H9 (cell line): ENCODE measurements around the gene TADA3. TPM values are rescaled to one million over a fixed set of nuclear protein-coding genes. Genes with fewer than 3 reads are reported as not detected.

Experiments
- DNase-seq: peaks from one replicate; pipeline ENCODE4 v3.0.0-alpha.2; 2017
- H2AFZ ChIP-seq: one replicate; pipeline ENCODE4 v1.6.1; 2013; ENCODE audit warnings: mild to moderate bottlenecking, low read length, control low read depth, moderate library complexity
- H2AK5ac ChIP-seq: 2 replicates; pipeline ENCODE4 v1.6.1; 2013; ENCODE audit warnings: low read length, control low read depth, mixed read lengths; ENCODE audit not compliant: insufficient read length
- H2BK120ac ChIP-seq: one replicate; pipeline ENCODE4 v1.6.1; 2013; ENCODE audit warnings: low read depth, mild to moderate bottlenecking, low read length, control low read depth, inconsistent platforms; ENCODE audit not compliant: poor library complexity, severe bottlenecking
- H2BK12ac ChIP-seq: 2 replicates; pipeline ENCODE4 v1.6.1; 2013; ENCODE audit warnings: low read length, control low read depth, mixed read lengths, low read depth; ENCODE audit not compliant: insufficient read length
- H2BK15ac ChIP-seq: 2 replicates; pipeline ENCODE4 v1.6.1; 2013; ENCODE audit warnings: low read depth, low read length, control low read depth
- H2BK20ac ChIP-seq: one replicate; pipeline ENCODE4 v1.6.1; 2013; ENCODE audit warnings: low read depth, mild to moderate bottlenecking, low read length, control low read depth, inconsistent platforms; ENCODE audit not compliant: poor library complexity, severe bottlenecking
- H2BK5ac ChIP-seq: 2 replicates; pipeline ENCODE4 v1.6.1; 2013; ENCODE audit warnings: low read length, control low read depth, mixed read lengths; ENCODE audit not compliant: insufficient read length
- H3K14ac ChIP-seq: 2 replicates; pipeline ENCODE4 v1.6.1; 2013; ENCODE audit warnings: low read length, control low read depth; ENCODE audit not compliant: insufficient read depth
- H3K18ac ChIP-seq: 2 replicates; pipeline ENCODE4 v1.6.1; 2013; ENCODE audit warnings: low read depth, mild to moderate bottlenecking, mixed read lengths, low read length, control low read depth; ENCODE audit not compliant: insufficient read length
- H3K23ac ChIP-seq: 2 replicates; pipeline ENCODE4 v1.6.1; 2013; ENCODE audit warnings: low read length, control low read depth, mixed read lengths, low read depth; ENCODE audit not compliant: insufficient read length
- H3K23me2 ChIP-seq: 2 replicates; pipeline ENCODE4 v1.6.1; 2013; ENCODE audit warnings: low read depth, mild to moderate bottlenecking, mixed read lengths, low read length, control low read depth; ENCODE audit not compliant: insufficient read length, poor library complexity, severe bottlenecking
- H3K27ac ChIP-seq: 2 replicates; pipeline ENCODE4 v1.5.1; 2013; ENCODE audit warnings: low read length, control low read depth, mixed read lengths, low read depth; ENCODE audit not compliant: insufficient read length
- H3K27me3 ChIP-seq: 2 replicates; pipeline ENCODE4 v1.6.1; 2013; ENCODE audit warnings: low read length, control low read depth, inconsistent platforms; ENCODE audit not compliant: insufficient read depth
- H3K4ac ChIP-seq: 2 replicates; pipeline ENCODE4 v1.6.1; 2013; ENCODE audit warnings: low read depth, mild to moderate bottlenecking, control low read depth, inconsistent platforms, low read length, moderate library complexity
- H3K4me1 ChIP-seq: 2 replicates; pipeline ENCODE4 v1.6.1; 2013; ENCODE audit warnings: low read length, control low read depth, inconsistent platforms; ENCODE audit not compliant: insufficient read depth
- H3K4me2 ChIP-seq: 2 replicates; pipeline ENCODE4 v1.6.1; 2013; ENCODE audit warnings: low read length, control low read depth, mixed read lengths; ENCODE audit not compliant: insufficient read length, insufficient read depth
- H3K56ac ChIP-seq: 2 replicates; pipeline ENCODE4 v1.6.1; 2013; ENCODE audit warnings: low read depth, mild to moderate bottlenecking, mixed read lengths, low read length, control low read depth; ENCODE audit not compliant: insufficient read length
- H3K79me1 ChIP-seq: 2 replicates; pipeline ENCODE4 v1.6.1; 2013; ENCODE audit warnings: low read depth, mild to moderate bottlenecking, moderate library complexity, low read length, control low read depth, inconsistent platforms; ENCODE audit not compliant: insufficient read depth, poor library complexity, severe bottlenecking
- H3K79me2 ChIP-seq: 2 replicates; pipeline ENCODE4 v1.6.1; 2013; ENCODE audit warnings: low read length, control low read depth, inconsistent platforms; ENCODE audit not compliant: insufficient read depth
- H3K9ac ChIP-seq: 2 replicates; pipeline ENCODE4 v1.6.1; 2013; ENCODE audit warnings: low read length, control low read depth, mixed read lengths; ENCODE audit not compliant: insufficient read length; ENCODE audit errors: extremely low read depth
- H3K9me3 ChIP-seq: one replicate; pipeline ENCODE4 v1.6.1; 2013; ENCODE audit warnings: low read depth, low read length, inconsistent platforms; ENCODE audit not compliant: control insufficient read depth
- H3T11ph ChIP-seq: one replicate; pipeline ENCODE4 v1.6.1; 2013; ENCODE audit warnings: mild to moderate bottlenecking, low read length, control low read depth, inconsistent platforms
- H4K20me1 ChIP-seq: one replicate; pipeline ENCODE4 v1.6.1; 2013; ENCODE audit not compliant: control insufficient read depth, insufficient read length, insufficient read depth
- H4K5ac ChIP-seq: 2 replicates; pipeline ENCODE4 v1.6.1; 2013; ENCODE audit warnings: low read depth, mild to moderate bottlenecking, mixed read lengths, low read length, control low read depth; ENCODE audit not compliant: insufficient read length
- H4K8ac ChIP-seq: replicated peaks from 2 replicates; pipeline ENCODE4 v1.6.1; 2013; ENCODE audit warnings: low read length, control low read depth, mixed read lengths, low read depth; ENCODE audit not compliant: insufficient read length
- H4K91ac ChIP-seq: 2 replicates; pipeline ENCODE4 v1.6.1; 2013; ENCODE audit warnings: low read depth, mild to moderate bottlenecking, moderate library complexity, mixed read lengths, low read length, control low read depth; ENCODE audit not compliant: insufficient read length
- H3K27ac Mint-ChIP-seq, 3 experiments: 2 replicates in 2 of 3; 3 replicates in 1 of 3; pipeline ENCODE4 v1.8.0; 2020 to 2021; ENCODE audit warnings: mixed read lengths in 3 of 3, mild to moderate bottlenecking in 1 of 3, moderate library complexity in 1 of 3
- H3K27me3 Mint-ChIP-seq: 2 replicates; pipeline ENCODE4 v1.8.0; 2021; ENCODE audit warnings: low read depth, mild to moderate bottlenecking, moderate library complexity, mixed read lengths
- H3K36me3 Mint-ChIP-seq, 3 experiments: 2 replicates in 2 of 3; 3 replicates in 1 of 3; pipeline ENCODE4 v1.8.0; 2020 to 2021; ENCODE audit warnings: low read depth in 3 of 3, mixed read lengths in 3 of 3; ENCODE audit not compliant: insufficient read depth in 1 of 3
- H3K4me1 Mint-ChIP-seq, 2 experiments: 2 replicates each; pipeline ENCODE4 v1.8.0; 2020; ENCODE audit warnings: mixed read lengths in 2 of 2
- H3K4me3 Mint-ChIP-seq, 2 experiments: 2 replicates in 1 of 2; 3 replicates in 1 of 2; pipeline ENCODE4 v1.8.0; 2020 to 2021; ENCODE audit warnings: mild to moderate bottlenecking in 2 of 2, mixed read lengths in 2 of 2, moderate library complexity in 1 of 2
- H3K9me3 Mint-ChIP-seq, 2 experiments: 2 replicates in 1 of 2; 3 replicates in 1 of 2; pipeline ENCODE4 v1.8.0; 2020; ENCODE audit warnings: mild to moderate bottlenecking in 2 of 2, mixed read lengths in 2 of 2, moderate library complexity in 1 of 2
- WGBS: extraction: QIAGEN DNeasy Blood & Tissue Kit; methylation state at CpG from one replicate; pipeline ENCODE4 v1.1.7; 2013; ENCODE audit warnings: missing lambda C conversion rate, low lambda C conversion rate, mixed read lengths; ENCODE audit not compliant: insufficient read length; ENCODE audit errors: extremely low coverage; 5-methylcytosine and 5-hydroxymethylcytosine counted together
- total RNA-seq: library from RNA; stranded (reverse); gene quantifications from 2 replicates; pipeline ENCODE4 v1.2.1, GENCODE V29; 2021
- TF ChIP-seq, protein P1 (sequence below): fragments of 200-600 bp; sonication (generic); conservative IDR thresholded peaks from 3 replicates; pipeline ENCODE4 v1.8.0; 2021; ENCODE audit warnings: antibody characterized with exemption, mild to moderate bottlenecking

TADA3 gene
- total RNA-seq, 1 experiment from 2014 or later = 49.8 TPM

DNA sequence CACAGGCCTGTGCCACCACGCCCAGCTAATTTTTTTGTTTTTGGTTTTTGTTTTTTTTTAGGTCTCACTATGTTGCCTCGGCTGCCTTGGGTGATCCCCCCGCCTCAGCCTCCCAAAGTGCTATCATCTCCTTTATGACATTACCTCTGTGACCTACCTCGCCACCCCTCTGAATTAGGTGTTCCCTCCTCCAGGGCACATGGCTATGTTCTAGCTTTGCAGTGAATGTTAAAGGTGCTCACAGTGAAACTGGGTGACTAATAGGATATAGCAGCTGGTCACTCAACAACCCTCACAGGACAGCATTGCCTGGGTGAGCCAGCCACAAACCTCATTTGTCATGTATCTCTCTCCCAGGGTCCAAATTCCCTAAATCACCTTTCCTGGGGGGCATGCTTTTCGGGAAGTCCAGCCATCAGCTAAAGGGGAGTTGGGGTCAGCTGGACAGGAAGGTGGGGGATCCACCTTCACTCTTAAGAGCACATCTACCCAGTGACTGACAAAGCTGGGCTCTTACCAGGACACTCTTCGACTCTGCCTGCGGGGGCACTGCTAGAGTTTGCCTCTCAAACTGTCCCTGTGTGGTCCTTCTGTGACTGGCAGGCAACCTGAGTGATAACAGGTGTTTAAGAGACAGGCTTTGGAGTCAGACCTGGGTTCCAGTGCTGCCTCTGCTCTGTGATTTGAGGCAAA lies 16.2 kb upstream of the TADA3 start:
- H3K79me1 ChIP-seq = no peaks in the 10 kb centered on the region
- H2BK15ac ChIP-seq = no peak overlapping the region
- H3K79me2 ChIP-seq = no peaks in the 10 kb centered on the region
- no peak overlapping the region for H4K5ac ChIP-seq
- H3K14ac ChIP-seq = no peak overlapping the region
- no peak overlapping the region for H2BK120ac ChIP-seq
- no peak overlapping the region for H3T11ph ChIP-seq
- H4K20me1 ChIP-seq = no peaks in the 10 kb centered on the region
- H2BK20ac ChIP-seq = no peak overlapping the region
- no peak overlapping the region for H3K27ac ChIP-seq
- H3K27me3 Mint-ChIP-seq = peaks cover 16% of the 10 kb centered on the region
- H3K4ac ChIP-seq = no peak overlapping the region
- peak; percentile 72 for DNase-seq
- H4K91ac ChIP-seq = no peak overlapping the region
- no peak overlapping the region for H3K9ac ChIP-seq
- no peak overlapping the region for H2BK12ac ChIP-seq
- H3K4me2 ChIP-seq = no peak overlapping the region
- no peaks in the 10 kb centered on the region for H3K9me3 ChIP-seq
- H3K9me3 Mint-ChIP-seq = no peaks in the 10 kb centered on the region
- WGBS = no CpG with 5 or more reads among the region's 7 CpGs
- no peak overlapping the region for H3K23ac ChIP-seq
- no peak overlapping the region for H2BK5ac ChIP-seq
- peak overlapping the region in 2 of 3 experiments; percentile 76 to 86; a peak in 1 of 7 replicates for H3K27ac Mint-ChIP-seq
- H3K27me3 ChIP-seq = no peaks in the 10 kb centered on the region
- H3K4me1 ChIP-seq = no peaks in the 10 kb centered on the region
- H2AK5ac ChIP-seq = no peak overlapping the region
- peaks cover 7% of the 10 kb centered on the region for H3K23me2 ChIP-seq
- H3K4me3 Mint-ChIP-seq = no peak overlapping the region
- no peak overlapping the region for H4K8ac ChIP-seq
- TF ChIP-seq, protein P1, sequence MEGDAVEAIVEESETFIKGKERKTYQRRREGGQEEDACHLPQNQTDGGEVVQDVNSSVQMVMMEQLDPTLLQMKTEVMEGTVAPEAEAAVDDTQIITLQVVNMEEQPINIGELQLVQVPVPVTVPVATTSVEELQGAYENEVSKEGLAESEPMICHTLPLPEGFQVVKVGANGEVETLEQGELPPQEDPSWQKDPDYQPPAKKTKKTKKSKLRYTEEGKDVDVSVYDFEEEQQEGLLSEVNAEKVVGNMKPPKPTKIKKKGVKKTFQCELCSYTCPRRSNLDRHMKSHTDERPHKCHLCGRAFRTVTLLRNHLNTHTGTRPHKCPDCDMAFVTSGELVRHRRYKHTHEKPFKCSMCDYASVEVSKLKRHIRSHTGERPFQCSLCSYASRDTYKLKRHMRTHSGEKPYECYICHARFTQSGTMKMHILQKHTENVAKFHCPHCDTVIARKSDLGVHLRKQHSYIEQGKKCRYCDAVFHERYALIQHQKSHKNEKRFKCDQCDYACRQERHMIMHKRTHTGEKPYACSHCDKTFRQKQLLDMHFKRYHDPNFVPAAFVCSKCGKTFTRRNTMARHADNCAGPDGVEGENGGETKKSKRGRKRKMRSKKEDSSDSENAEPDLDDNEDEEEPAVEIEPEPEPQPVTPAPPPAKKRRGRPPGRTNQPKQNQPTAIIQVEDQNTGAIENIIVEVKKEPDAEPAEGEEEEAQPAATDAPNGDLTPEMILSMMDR = peak; percentile 50
- peaks cover 20 to 37% (median 32%) of the 10 kb centered on the region in 3 experiments; a peak in 6 of 7 replicates for H3K36me3 Mint-ChIP-seq
- peaks cover 20 to 23% of the 10 kb centered on the region in 2 experiments for H3K4me1 Mint-ChIP-seq
- no peak overlapping the region for H2AFZ ChIP-seq
- no peak overlapping the region for H3K56ac ChIP-seq
- no peak overlapping the region for H3K18ac ChIP-seq
